PC-3 (cell line): ENCODE measurements around the gene UCP2. TPM values are rescaled to one million over a fixed set of nuclear protein-coding genes. Genes with fewer than 3 reads are reported as not detected.

ENCODE experiments used
- ATAC-seq: fragments of 200-7000 bp; cut with Tn5 transposase; 2 replicates; pipeline ENCODE4 v1.9.1; 2020; ENCODE audit warnings: mild to moderate bottlenecking, moderate library complexity
- BruUV-seq: library from RNA; stranded (reverse); fragments of 400-500 nt; replicated peaks from 2 replicates; lab custom pipeline; 2021; lab: Mats Ljungman, UMichigan
- CTCF ChIA-PET: fragments of 300-600 bp; sonication (Branson Sonifier 250); formaldehyde crosslinking; loops from one replicate; lab custom pipeline; 2022; ENCODE audit warnings: antibody characterized with exemption; lab: Charles Lee
- POLR2A ChIA-PET: fragments of 300-600 bp; sonication (Branson Sonifier 250); formaldehyde crosslinking; loops from one replicate; lab custom pipeline; 2022; ENCODE audit warnings: antibody characterized with exemption; ENCODE audit not compliant: unreplicated experiment; lab: Charles Lee
- DNase-seq: peaks from one replicate; pipeline ENCODE4 v3.0.0-alpha.2; 2015
- H2AFZ ChIP-seq: fragments of 300-600 bp; sonication (generic); 2 replicates; pipeline ENCODE4 v1.6.0; 2016; ENCODE audit warnings: antibody characterized with exemption, low read length
- H3F3A ChIP-seq: fragments of 300-600 bp; sonication (generic); one replicate; pipeline ENCODE4 v1.6.0; 2017; ENCODE audit warnings: antibody characterized with exemption, low read length, control low read depth, mild to moderate bottlenecking; ENCODE audit not compliant: unreplicated experiment
- H3K27ac ChIP-seq: fragments of 300-600 bp; sonication (generic); 2 replicates; pipeline ENCODE4 v1.5.1; 2016; ENCODE audit warnings: mild to moderate bottlenecking, low read length
- H3K27me3 ChIP-seq: fragments of 300-600 bp; sonication (generic); 2 replicates; pipeline ENCODE4 v1.6.1; 2016; ENCODE audit warnings: low read length, mixed read lengths
- H3K36me3 ChIP-seq: fragments of 300-600 bp; sonication (generic); 2 replicates; pipeline ENCODE4 v1.6.1; 2016; ENCODE audit warnings: low read depth, mixed run types, low read length, mixed read lengths
- H3K4me1 ChIP-seq: fragments of 300-600 bp; sonication (generic); 2 replicates; pipeline ENCODE4 v1.5.1; 2016; ENCODE audit warnings: low read length; ENCODE audit not compliant: insufficient read depth
- H3K4me2 ChIP-seq: fragments of 300-600 bp; sonication (generic); 2 replicates; pipeline ENCODE4 v1.6.0; 2016; ENCODE audit warnings: low read length
- H3K4me3 ChIP-seq: fragments of 300-600 bp; sonication (generic); 2 replicates; pipeline ENCODE4 v1.5.1; 2016; ENCODE audit warnings: mild to moderate bottlenecking, low read length, mixed read lengths
- H3K79me2 ChIP-seq: fragments of 300-600 bp; sonication (generic); 2 replicates; pipeline ENCODE4 v1.6.1; 2017; ENCODE audit warnings: low read length, mixed read lengths
- H3K9ac ChIP-seq: fragments of 300-600 bp; sonication (generic); 2 replicates; pipeline ENCODE4 v1.6.0; 2016; ENCODE audit warnings: mild to moderate bottlenecking, low read length
- H3K9me2 ChIP-seq: fragments of 300-600 bp; sonication (generic); replicated peaks from 2 replicates; pipeline ENCODE4 v1.6.1; 2016; ENCODE audit warnings: mixed run types, low read length, mixed read lengths
- H3K9me3 ChIP-seq: fragments of 300-600 bp; sonication (generic); 2 replicates; pipeline ENCODE4 v1.6.1; 2016; ENCODE audit warnings: low read length, mixed read lengths
- H4K20me1 ChIP-seq: fragments of 300-600 bp; sonication (generic); 2 replicates; pipeline ENCODE4 v1.6.1; 2016; ENCODE audit warnings: low read length, mixed read lengths
- CTCF ChIP-seq: fragments of 300-600 bp; sonication (generic); conservative IDR thresholded peaks from 2 replicates; pipeline ENCODE4 v1.5.1; 2017; ENCODE audit warnings: antibody characterized with exemption, low read depth, mild to moderate bottlenecking, low read length
- EZH2 ChIP-seq: fragments of 300-600 bp; sonication (generic); IDR thresholded peaks from one replicate; pipeline ENCODE4 v1.6.1; 2017; ENCODE audit warnings: antibody characterized with exemption, mild to moderate bottlenecking, low read length; ENCODE audit not compliant: unreplicated experiment
- EZH2phosphoT487 ChIP-seq: fragments of 300-600 bp; sonication (generic); IDR thresholded peaks from 2 replicates; pipeline ENCODE4 v1.6.1; 2018; ENCODE audit warnings: mild to moderate bottlenecking, antibody characterized with exemption, low read length, borderline replicate concordance
- intact Hi-C: fragments of 100-400 bp; cut with micrococcal nuclease; formaldehyde crosslinking; loops from 2 replicates; pipeline ENCODE4 v1.9.0; 2023
- total RNA-seq: library from RNA; depleted of rRNA; stranded (reverse); fragments of >200 nt; gene quantifications from 2 replicates; pipeline ENCODE4 v1.2.3, GENCODE V29; 2014

Gene UCP2
- total RNA-seq, 1 experiment from 2014 or later: 6.4 TPM

DNA sequence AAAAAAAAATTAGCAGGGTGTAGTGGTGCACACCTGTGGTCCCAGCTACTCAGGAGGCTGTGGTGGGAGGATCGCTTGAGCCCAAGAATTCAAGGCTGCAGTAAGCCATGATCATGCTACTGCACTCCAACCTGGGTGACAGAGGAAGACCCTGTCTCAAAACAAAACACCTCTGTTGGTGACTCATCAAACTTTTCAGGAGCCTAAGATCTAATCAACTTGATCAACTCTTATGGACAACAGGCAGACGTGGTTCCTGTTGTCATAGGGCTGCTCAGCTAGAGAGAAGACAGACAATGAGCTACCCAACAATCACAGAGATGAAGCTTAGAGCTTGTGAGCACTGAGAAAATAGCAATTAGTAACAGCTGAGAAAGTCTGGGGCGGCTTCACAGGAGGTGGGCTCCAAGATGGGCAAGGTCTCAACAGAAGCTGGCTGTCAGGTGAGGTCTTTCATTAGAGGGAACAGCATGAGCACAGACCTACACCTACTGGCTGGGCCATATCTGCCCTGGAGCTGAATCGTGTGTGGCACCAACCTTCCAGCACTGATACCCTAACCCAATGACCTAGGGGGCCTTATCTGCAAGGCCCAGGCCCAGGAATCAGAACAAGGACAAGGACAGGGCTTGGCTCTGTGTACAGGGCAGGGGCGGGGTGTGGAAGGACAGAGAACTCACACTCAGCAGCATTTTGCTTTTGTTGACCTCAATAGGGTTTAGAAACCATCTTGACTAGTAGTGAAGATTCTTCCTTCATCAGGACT lies 33.5 kb upstream of the UCP2 start:
- CTCF ChIA-PET: no interaction called here
- no TSS peak for BruUV-seq
- TF ChIP-seq EZH2: no peak

GRCh38 chr11:74014880-74015279 lies 32.2 kb upstream of the UCP2 start:
- Histone ChIP-seq H3K36me3 (peaks cover 7% of the 10 kb centered on the region; the same call in 1 of the 2 replicates), H3K9me2 (no peaks in the 10 kb centered on the region), H2AFZ (no peak overlapping the region), H3K9me3 (no peaks in the 10 kb centered on the region), H3K27me3 (no peaks in the 10 kb centered on the region), H3K27ac (no peak overlapping the region), H3K9ac (no peak overlapping the region), H3K4me1 (peaks cover 16% of the 10 kb centered on the region), H3K4me3 (no peak overlapping the region), H3F3A (no peaks in the 10 kb centered on the region), H3K4me2 (no peak overlapping the region), H4K20me1 (no peaks in the 10 kb centered on the region), H3K79me2 (no peaks in the 10 kb centered on the region)
- ATAC-seq: no peak
- intact Hi-C loops: no loop called here
- no TSS peak for BruUV-seq
- CTCF ChIA-PET: no interaction called here
- POLR2A ChIA-PET: interaction anchor here (0.7 kb wide), 1 partner anchor 70 kb away, joined by 4 read pairs; no protein-coding TSS in a partner anchor
- TF ChIP-seq CTCF (no peak), EZH2phosphoT487 (no peak), EZH2 (no peak)
- DNase-seq: no peak

More for the DNA sequence above, 33.5 kb upstream of the UCP2 start:
- H3K4me2 ChIP-seq: no peak overlapping the region
- POLR2A ChIA-PET: interaction anchor here (0.7 kb wide), 1 partner anchor 36 kb away, joined by 17 read pairs; no protein-coding TSS in a partner anchor
- no peaks in the 10 kb centered on the region for H3F3A ChIP-seq
- H3K4me1 ChIP-seq: peaks cover 16% of the 10 kb centered on the region
- DNase-seq: no peak
- no peaks in the 10 kb centered on the region for H4K20me1 ChIP-seq
- intact Hi-C loops: no loop called here
- ATAC-seq: no peak
- H3K4me3 ChIP-seq: no peak overlapping the region
- no peaks in the 10 kb centered on the region for H3K9me2 ChIP-seq
- H3K27ac ChIP-seq: no peak overlapping the region
- H3K9me3 ChIP-seq: no peaks in the 10 kb centered on the region
- no peaks in the 10 kb centered on the region for H3K79me2 ChIP-seq
- H2AFZ ChIP-seq: no peak overlapping the region
- H3K36me3 ChIP-seq: peaks cover 7% of the 10 kb centered on the region; the same call in 1 of the 2 replicates
- no peaks in the 10 kb centered on the region for H3K27me3 ChIP-seq
- H3K9ac ChIP-seq: no peak overlapping the region

GRCh38 chr11:74013141-74013540 lies 30.5 kb upstream of the UCP2 start:
- no peaks in the 10 kb centered on the region for H3K9me3 ChIP-seq
- no peak overlapping the region for H3K9ac ChIP-seq
- no peaks in the 10 kb centered on the region for H4K20me1 ChIP-seq
- no peak overlapping the region for H3K27ac ChIP-seq
- no peaks in the 10 kb centered on the region for H3K79me2 ChIP-seq
- H3K9me2 ChIP-seq: no peaks in the 10 kb centered on the region
- no peak for TF ChIP-seq EZH2phosphoT487
- TF ChIP-seq EZH2: no peak
- no peak for TF ChIP-seq CTCF
- no peak for DNase-seq
- no peak overlapping the region for H3K4me3 ChIP-seq
- H3F3A ChIP-seq: no peaks in the 10 kb centered on the region
- intact Hi-C loops: no loop called here
- peaks cover 7% of the 10 kb centered on the region; the same call in 1 of the 2 replicates for H3K36me3 ChIP-seq
- no peak overlapping the region for H3K4me2 ChIP-seq
- ChIA-PET POLR2A (no interaction called here), CTCF (interaction anchor here (0.6 kb wide), 1 partner anchor 50 kb away, joined by 4 read pairs; no protein-coding TSS in a partner anchor)
- H3K27me3 ChIP-seq: no peaks in the 10 kb centered on the region
- no peak for ATAC-seq
- no peak overlapping the region for H2AFZ ChIP-seq
- BruUV-seq: no TSS peak
- H3K4me1 ChIP-seq: peaks cover 3% of the 10 kb centered on the region
